SK-N-SH treated with all-trans-retinoic acid at 6 μM for 48 hours (cell line): ENCODE measurements around the gene KCNQ5.

ENCODE experiments used
- ATAC-seq: fragments of 200-7000 bp; cut with Tn5 transposase; 3 replicates; pipeline ENCODE4 v1.9.1; 2020; ENCODE audit warnings: mild to moderate bottlenecking, moderate library complexity
- BACH2 ChIP-seq: fragments of 250-450 bp; sonication (Bioruptor Pico); IDR thresholded peaks from 2 replicates; pipeline ENCODE4 v1.9.0; 2021; ENCODE audit warnings: mild to moderate bottlenecking, borderline replicate concordance
- CSDC2 ChIP-seq: fragments of 250-450 bp; sonication (Bioruptor Pico); IDR thresholded peaks from 2 replicates; pipeline ENCODE4 v1.5.0; 2020; ENCODE audit warnings: mild to moderate bottlenecking, moderate library complexity
- GLIS3 ChIP-seq: fragments of 250-450 bp; sonication (Bioruptor Pico); IDR thresholded peaks from 2 replicates; pipeline ENCODE4 v1.5.0; 2020; ENCODE audit warnings: mild to moderate bottlenecking, moderate library complexity
- ISL1 ChIP-seq: fragments of 250-450 bp; sonication (Bioruptor Pico); IDR thresholded peaks from 2 replicates; pipeline ENCODE4 v2.1.2; 2022; ENCODE audit warnings: mild to moderate bottlenecking, moderate library complexity
- OSR1 ChIP-seq: fragments of 250-450 bp; sonication (Bioruptor Pico); IDR thresholded peaks from 2 replicates; pipeline ENCODE4 v1.8.0; 2022; ENCODE audit warnings: moderate library complexity, mild to moderate bottlenecking, inconsistent platforms
- PPARA ChIP-seq: fragments of 250-450 bp; sonication (Bioruptor Pico); IDR thresholded peaks from 2 replicates; pipeline ENCODE4 v1.5.0; 2020; ENCODE audit warnings: mild to moderate bottlenecking, borderline replicate concordance
- RARB ChIP-seq: fragments of 250-450 bp; sonication (Bioruptor Pico); IDR thresholded peaks from 2 replicates; pipeline ENCODE4 v1.8.0; 2021; ENCODE audit warnings: mild to moderate bottlenecking, moderate library complexity
- SNAI2 ChIP-seq: fragments of 250-450 bp; sonication (Bioruptor Pico); IDR thresholded peaks from 2 replicates; pipeline ENCODE4 v1.5.0; 2020; ENCODE audit warnings: mild to moderate bottlenecking, moderate library complexity
- TCF4 ChIP-seq: fragments of 250-450 bp; sonication (Bioruptor Pico); IDR thresholded peaks from 2 replicates; pipeline ENCODE4 v1.8.0; 2021; ENCODE audit warnings: mild to moderate bottlenecking, moderate library complexity, borderline replicate concordance
- TOX ChIP-seq: fragments of 250-450 bp; sonication (Bioruptor Pico); IDR thresholded peaks from 2 replicates; pipeline ENCODE4 v1.8.0; 2021; ENCODE audit warnings: mild to moderate bottlenecking, moderate library complexity, borderline replicate concordance
- ZC3H10 ChIP-seq: fragments of 250-450 bp; sonication (Bioruptor Pico); IDR thresholded peaks from 2 replicates; pipeline ENCODE4 v1.5.1; 2021; ENCODE audit warnings: mild to moderate bottlenecking, moderate library complexity
- ZFP3 ChIP-seq: fragments of 250-450 bp; sonication (Bioruptor Pico); IDR thresholded peaks from 2 replicates; pipeline ENCODE4 v1.5.0; 2020; ENCODE audit warnings: mild to moderate bottlenecking, moderate library complexity
- ZNF565 ChIP-seq: fragments of 450-650 bp; formaldehyde crosslinking; conservative IDR thresholded peaks from 2 replicates; pipeline ENCODE4 v1.5.0; 2020; ENCODE audit warnings: low read depth, mild to moderate bottlenecking, moderate library complexity
- ZNF70 ChIP-seq: fragments of 450-650 bp; formaldehyde crosslinking; IDR thresholded peaks from 2 replicates; pipeline ENCODE4 v1.5.0; 2020; ENCODE audit warnings: mild to moderate bottlenecking, moderate library complexity
- TF ChIP-seq, protein P1 (sequence below): fragments of 250-450 bp; sonication (Bioruptor Pico); IDR thresholded peaks from 2 replicates; pipeline ENCODE4 v1.5.1; 2020; ENCODE audit warnings: low read depth, mild to moderate bottlenecking, moderate library complexity
- TF ChIP-seq, protein P2 (sequence below): fragments of 250-450 bp; sonication (Bioruptor Pico); IDR thresholded peaks from 2 replicates; pipeline ENCODE4 v1.8.0; 2020; ENCODE audit warnings: mild to moderate bottlenecking, moderate library complexity, borderline replicate concordance
- TF ChIP-seq, protein P3 (sequence below): fragments of 250-450 bp; sonication (Bioruptor Pico); IDR thresholded peaks from 2 replicates; pipeline ENCODE4 v1.5.0; 2020; ENCODE audit warnings: mild to moderate bottlenecking, moderate library complexity
- TF ChIP-seq, protein P4 (sequence below): fragments of 250-450 bp; sonication (Bioruptor Pico); IDR thresholded peaks from 2 replicates; pipeline ENCODE4 v1.8.0; 2021; ENCODE audit warnings: low read depth, mild to moderate bottlenecking, moderate library complexity, borderline replicate concordance

The KCNQ5 gene

DNA sequence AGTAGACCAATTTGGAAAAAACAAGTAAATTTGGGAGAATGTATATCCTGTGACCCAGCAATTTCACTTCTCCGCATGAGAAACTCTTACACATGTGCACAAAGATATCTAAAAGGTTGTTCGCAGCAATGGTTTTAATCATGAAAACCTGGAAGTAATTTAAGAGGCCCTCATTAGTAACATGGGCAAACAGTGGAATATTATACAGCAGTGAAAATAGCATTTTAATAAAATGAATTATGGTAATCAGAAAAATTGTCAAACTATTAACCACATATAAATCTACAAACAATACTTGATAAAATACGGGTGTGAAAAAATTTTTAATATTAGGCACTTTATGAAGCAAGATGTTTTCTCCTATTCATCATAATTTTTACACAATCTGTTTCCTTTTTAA is 74.2 kb downstream of the KCNQ5 start:
- ATAC-seq = no peak
- no peak for TF ChIP-seq TCF4 (CRISPR knock-in tag)
- TF ChIP-seq ISL1 (CRISPR knock-in tag) = no peak
- no peak for TF ChIP-seq BACH2 (CRISPR knock-in tag)
- TF ChIP-seq OSR1 = no peak

DNA sequence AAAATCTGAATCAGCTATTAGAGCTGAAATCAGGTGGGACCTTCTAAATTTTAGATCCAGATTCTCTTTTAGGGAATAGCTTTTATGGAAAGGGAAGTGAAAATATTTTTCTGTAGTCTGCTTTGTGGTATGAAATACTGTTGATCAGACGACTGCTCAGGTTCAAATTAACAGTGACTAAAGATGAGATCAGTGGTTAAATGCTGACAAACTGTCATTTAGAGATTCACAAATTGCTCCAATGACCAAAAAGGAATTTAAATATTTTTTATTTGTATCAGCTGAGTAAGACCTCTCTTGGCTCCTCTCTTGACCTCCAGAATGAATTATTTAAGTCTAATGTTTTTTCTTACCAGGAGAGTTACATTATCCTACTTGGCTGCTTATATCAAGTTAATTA is 77.3 kb downstream of the KCNQ5 start:
- peak; percentile 44; the same call in 1 of the 3 replicates for ATAC-seq
- TF ChIP-seq TCF4 (CRISPR knock-in tag) = no peak
- no peak for TF ChIP-seq ZFP3 (CRISPR knock-in tag)
- no peak for TF ChIP-seq BACH2 (CRISPR knock-in tag)

DNA sequence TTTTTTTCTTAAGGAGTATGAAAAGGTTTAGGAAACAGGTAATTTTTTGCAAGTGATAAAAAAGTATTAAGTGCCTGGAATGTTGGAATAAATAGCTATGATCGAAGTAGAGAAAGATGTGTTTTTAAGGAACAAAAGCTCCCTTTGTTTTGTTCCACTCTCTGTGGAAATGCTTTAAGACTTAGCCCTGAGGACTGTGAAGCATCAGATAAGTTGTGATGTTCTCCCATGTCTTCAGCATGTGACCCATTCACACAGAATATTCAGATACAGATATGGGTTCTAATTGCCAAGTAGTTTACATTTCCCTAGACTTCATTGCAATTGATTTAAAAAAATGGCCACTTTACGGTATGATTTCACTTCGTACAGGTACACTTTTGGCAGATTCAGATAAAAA is 80.6 kb downstream of the KCNQ5 start:
- TF ChIP-seq RARB (no peak), ZFP3 (CRISPR knock-in tag) (no peak), ZNF70 (CRISPR knock-in tag) (no peak), GLIS3 (CRISPR knock-in tag) (no peak), TCF4 (CRISPR knock-in tag) (no peak), SNAI2 (no peak), CSDC2 (no peak)
- TF ChIP-seq, protein P1, sequence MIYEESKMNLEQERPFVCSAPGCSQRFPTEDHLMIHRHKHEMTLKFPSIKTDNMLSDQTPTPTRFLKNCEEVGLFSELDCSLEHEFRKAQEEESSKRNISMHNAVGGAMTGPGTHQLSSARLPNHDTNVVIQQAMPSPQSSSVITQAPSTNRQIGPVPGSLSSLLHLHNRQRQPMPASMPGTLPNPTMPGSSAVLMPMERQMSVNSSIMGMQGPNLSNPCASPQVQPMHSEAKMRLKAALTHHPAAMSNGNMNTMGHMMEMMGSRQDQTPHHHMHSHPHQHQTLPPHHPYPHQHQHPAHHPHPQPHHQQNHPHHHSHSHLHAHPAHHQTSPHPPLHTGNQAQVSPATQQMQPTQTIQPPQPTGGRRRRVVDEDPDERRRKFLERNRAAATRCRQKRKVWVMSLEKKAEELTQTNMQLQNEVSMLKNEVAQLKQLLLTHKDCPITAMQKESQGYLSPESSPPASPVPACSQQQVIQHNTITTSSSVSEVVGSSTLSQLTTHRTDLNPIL = no peak
- TF ChIP-seq, protein P2, sequence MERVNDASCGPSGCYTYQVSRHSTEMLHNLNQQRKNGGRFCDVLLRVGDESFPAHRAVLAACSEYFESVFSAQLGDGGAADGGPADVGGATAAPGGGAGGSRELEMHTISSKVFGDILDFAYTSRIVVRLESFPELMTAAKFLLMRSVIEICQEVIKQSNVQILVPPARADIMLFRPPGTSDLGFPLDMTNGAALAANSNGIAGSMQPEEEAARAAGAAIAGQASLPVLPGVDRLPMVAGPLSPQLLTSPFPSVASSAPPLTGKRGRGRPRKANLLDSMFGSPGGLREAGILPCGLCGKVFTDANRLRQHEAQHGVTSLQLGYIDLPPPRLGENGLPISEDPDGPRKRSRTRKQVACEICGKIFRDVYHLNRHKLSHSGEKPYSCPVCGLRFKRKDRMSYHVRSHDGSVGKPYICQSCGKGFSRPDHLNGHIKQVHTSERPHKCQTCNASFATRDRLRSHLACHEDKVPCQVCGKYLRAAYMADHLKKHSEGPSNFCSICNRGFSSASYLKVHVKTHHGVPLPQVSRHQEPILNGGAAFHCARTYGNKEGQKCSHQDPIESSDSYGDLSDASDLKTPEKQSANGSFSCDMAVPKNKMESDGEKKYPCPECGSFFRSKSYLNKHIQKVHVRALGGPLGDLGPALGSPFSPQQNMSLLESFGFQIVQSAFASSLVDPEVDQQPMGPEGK (CRISPR knock-in tag) = no peak
- no peak for ATAC-seq

DNA sequence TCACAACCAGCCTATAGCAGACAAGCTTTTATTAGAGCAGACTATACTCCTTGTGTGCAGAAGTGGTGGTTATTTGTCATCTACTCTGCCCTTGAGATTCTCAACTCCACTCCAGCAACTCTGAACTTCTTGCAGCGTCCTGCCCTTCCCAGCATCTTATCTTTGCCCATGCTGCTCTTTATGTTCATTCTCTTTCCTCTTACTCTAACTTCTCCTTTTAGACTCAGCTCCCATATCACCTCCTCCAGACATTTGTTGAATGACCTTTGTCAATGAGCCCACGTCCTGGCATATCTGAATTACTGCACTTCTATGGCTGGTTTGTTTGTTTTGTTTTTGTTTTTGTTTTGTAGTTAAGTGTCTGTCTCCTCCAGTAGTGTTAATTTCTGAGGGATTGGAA is 81.2 kb downstream of the KCNQ5 start:
- ATAC-seq = no peak
- no peak for TF ChIP-seq ZFP3 (CRISPR knock-in tag)

DNA sequence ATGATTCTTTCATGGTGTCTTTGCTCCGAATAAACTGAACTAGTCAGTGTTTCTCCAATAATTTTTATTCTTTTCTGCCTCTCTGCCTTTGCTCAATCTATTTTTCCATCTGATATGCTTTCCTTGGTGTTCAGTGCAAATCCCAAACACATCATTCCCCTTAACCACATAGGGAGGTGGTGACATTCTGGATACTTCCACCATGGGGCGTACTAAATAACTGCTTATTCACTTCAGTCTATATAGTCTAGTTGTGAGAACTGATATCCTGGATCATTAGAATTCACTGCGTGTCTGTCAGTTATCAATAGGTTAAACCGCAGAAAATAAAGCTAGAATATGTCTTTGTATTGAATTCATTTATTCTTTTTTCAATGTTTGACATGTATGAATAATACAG is 83.1 kb downstream of the KCNQ5 start:
- ATAC-seq = peak; percentile 64; the same call in 2 of the 3 replicates
- TF ChIP-seq ZFP3 (CRISPR knock-in tag) (no peak), ZC3H10 (CRISPR knock-in tag) (no peak), TOX (CRISPR knock-in tag) (no peak), ZNF70 (CRISPR knock-in tag) (no peak), PPARA (CRISPR knock-in tag) (no peak), SNAI2 (no peak)
- TF ChIP-seq, protein P3, sequence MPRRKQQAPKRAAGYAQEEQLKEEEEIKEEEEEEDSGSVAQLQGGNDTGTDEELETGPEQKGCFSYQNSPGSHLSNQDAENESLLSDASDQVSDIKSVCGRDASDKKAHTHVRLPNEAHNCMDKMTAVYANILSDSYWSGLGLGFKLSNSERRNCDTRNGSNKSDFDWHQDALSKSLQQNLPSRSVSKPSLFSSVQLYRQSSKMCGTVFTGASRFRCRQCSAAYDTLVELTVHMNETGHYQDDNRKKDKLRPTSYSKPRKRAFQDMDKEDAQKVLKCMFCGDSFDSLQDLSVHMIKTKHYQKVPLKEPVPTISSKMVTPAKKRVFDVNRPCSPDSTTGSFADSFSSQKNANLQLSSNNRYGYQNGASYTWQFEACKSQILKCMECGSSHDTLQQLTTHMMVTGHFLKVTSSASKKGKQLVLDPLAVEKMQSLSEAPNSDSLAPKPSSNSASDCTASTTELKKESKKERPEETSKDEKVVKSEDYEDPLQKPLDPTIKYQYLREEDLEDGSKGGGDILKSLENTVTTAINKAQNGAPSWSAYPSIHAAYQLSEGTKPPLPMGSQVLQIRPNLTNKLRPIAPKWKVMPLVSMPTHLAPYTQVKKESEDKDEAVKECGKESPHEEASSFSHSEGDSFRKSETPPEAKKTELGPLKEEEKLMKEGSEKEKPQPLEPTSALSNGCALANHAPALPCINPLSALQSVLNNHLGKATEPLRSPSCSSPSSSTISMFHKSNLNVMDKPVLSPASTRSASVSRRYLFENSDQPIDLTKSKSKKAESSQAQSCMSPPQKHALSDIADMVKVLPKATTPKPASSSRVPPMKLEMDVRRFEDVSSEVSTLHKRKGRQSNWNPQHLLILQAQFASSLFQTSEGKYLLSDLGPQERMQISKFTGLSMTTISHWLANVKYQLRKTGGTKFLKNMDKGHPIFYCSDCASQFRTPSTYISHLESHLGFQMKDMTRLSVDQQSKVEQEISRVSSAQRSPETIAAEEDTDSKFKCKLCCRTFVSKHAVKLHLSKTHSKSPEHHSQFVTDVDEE (CRISPR knock-in tag) = no peak
- TF ChIP-seq, protein P4, sequence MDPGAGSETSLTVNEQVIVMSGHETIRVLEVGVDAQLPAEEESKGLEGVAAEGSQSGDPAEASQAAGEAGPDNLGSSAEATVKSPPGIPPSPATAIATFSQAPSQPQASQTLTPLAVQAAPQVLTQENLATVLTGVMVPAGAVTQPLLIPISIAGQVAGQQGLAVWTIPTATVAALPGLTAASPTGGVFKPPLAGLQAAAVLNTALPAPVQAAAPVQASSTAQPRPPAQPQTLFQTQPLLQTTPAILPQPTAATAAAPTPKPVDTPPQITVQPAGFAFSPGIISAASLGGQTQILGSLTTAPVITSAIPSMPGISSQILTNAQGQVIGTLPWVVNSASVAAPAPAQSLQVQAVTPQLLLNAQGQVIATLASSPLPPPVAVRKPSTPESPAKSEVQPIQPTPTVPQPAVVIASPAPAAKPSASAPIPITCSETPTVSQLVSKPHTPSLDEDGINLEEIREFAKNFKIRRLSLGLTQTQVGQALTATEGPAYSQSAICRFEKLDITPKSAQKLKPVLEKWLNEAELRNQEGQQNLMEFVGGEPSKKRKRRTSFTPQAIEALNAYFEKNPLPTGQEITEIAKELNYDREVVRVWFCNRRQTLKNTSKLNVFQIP (CRISPR knock-in tag) = no peak
- TF ChIP-seq, all 23 proteins: peak for 0

DNA sequence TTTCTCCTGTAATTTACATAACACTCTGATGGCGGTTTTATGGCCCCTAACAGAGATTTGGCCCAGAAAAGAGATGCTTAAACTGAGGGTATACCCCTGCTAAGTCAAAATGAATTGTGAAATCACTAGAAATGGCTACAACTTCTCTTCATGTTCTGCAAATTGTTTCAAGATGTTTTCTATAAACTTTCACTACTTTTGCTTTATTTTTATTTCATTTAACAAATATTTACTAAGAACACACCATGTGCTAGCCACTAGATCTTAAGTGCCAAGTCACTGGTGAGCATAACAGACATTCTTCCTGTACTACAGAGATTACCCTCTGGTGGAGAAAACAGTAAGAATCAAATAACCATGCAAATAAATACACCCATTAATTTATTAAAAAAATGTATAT is 87.6 kb downstream of the KCNQ5 start:
- ATAC-seq = no peak
- no peak for TF ChIP-seq ISL1 (CRISPR knock-in tag)
- no peak for TF ChIP-seq ZC3H10 (CRISPR knock-in tag)
- TF ChIP-seq ZNF565 (CRISPR knock-in tag) = no peak
